ENCODE measurements around the gene UBASH3B.

UBASH3B gene

GRCh38 chr11:122784325-122784955, 128.9 kb downstream of the UBASH3B start:
- peak; percentile 86 for DNase-seq (ENCODE audit: low spot score)

GRCh38 chr11:122785031-122785541, 129.6 kb downstream of the UBASH3B start:
- no peak for DNase-seq (ENCODE audit: low spot score)

- no peak for DNase-seq (ENCODE audit: low spot score)
These were observed 131.4 kb downstream of the UBASH3B start for GRCh38 chr11:122786896-122787295.

DNA sequence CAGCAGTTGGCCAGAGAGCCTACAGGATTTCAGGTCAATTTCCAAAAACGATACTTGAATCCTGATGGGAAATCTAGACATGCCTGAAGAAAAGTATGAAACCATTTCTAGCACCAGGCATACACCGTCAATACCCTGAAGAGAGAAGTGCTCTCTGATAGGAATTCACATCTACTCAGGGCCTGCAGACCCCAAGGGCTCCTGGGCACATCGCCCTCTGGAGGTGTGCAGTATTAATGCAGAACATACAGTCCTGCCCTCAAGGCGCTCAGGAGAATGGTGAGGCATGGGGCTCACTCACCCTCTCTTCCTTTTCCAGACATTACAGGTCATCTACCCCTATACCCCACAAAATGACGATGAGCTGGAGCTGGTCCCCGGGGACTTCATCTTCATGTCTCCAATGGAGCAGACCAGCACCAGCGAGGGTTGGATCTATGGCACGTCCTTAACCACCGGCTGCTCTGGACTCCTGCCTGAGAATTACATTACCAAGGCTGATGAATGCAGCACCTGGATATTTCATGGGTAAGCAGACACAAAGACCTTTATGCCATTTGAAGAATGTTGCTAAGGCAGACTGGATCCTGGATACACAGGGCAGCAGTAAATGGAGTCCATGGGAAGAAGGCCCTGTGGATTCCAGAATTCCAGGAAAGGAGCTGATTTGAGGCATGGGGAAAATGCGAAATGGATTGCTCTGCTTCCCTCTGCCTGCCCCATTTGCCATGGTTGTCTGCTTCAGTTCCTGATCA, 133.4 kb downstream of the UBASH3B start:
- no peak for DNase-seq (ENCODE audit: low spot score)

DNA sequence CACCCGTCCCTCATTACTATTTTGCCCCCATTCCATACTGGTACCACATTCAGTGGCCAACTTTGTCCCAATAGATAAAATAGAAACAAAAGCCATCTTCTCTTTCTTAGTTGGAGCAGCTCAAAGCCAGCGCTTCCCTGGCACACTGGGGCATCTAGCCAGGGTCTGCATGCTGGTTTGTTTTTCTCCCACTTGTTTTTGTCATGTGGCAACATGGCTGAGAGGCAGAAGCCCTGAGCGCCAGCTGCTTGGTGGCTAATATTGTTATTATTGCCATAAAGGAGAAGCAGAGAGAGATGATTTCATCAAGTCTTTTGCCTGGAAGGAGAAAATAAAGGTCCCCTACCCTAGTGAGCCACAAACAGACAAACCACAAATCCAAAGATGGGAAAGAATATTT, 134.4 kb downstream of the UBASH3B start:
- DNase-seq (ENCODE audit: low spot score) = no peak

DNA sequence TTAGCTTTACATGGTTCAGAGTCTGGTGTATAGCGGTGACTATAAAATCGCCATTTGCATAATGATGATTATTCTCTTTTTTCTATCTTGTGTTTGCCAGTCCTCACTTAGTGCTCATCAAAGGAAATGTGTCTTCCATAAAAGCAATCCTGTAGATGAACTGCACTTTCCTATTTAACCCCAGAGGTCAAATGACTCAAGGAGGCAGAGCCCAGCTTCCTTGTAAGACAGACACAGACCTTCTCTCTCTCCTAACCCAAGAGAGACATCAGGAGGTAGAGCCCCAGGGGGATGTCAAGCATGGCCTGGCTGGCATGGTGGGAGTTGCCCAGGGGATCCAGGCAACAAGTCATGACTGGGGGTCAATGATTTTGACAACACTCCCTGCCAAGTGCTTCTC, 135.9 kb downstream of the UBASH3B start:
- no peak for DNase-seq (ENCODE audit: low spot score)

GRCh38 chr11:122791836-122792235, 136.3 kb downstream of the UBASH3B start:
- DNase-seq (ENCODE audit: low spot score) = peak; percentile 42

DNA sequence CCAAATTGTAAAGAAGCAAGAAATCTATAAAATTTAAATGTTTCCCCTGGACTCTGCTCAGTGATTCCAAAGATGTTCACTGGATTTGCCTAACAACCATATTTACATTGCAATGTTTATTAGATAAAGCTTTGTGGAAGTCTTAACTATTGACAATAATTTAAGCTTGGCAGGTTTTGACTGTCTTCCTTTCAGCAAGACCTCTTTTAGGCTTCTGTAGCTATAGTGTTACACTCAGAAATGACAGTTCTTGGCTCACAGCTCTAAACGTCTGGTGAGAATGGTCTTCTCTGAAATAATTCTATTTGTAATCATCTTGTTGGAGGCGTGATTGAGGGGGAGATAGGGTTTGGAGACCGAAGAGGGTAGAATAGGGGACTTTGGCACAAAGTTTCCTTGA, 138.0 kb downstream of the UBASH3B start:
- no peak for DNase-seq (ENCODE audit: low spot score)

DNA sequence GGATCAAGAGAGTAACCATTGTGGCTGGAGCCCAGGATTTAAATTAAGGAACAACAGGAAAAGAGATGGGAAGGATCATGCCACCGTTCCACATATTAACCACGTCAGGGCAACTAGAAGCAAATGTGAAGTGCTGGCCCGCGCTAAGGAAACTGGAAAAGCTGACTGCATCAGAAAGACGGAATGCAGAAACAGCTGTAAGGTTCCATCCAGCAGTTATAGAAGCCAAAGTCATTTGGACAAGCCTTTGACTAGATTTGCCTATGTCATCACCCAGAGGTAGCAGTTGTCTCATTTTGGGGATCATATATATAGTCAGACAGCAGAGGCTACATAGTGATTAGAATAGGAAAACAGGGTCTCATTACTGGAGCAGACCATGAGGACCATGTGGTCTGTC, 139.8 kb downstream of the UBASH3B start:
- no peak for DNase-seq (ENCODE audit: low spot score)

GRCh38 chr11:122796128-122796717, 140.7 kb downstream of the UBASH3B start:
- peak; percentile 36 for DNase-seq (ENCODE audit: low spot score)

- no peak for DNase-seq (ENCODE audit: low spot score)
These were observed 142.1 kb downstream of the UBASH3B start for GRCh38 chr11:122797651-122798050.

DNA sequence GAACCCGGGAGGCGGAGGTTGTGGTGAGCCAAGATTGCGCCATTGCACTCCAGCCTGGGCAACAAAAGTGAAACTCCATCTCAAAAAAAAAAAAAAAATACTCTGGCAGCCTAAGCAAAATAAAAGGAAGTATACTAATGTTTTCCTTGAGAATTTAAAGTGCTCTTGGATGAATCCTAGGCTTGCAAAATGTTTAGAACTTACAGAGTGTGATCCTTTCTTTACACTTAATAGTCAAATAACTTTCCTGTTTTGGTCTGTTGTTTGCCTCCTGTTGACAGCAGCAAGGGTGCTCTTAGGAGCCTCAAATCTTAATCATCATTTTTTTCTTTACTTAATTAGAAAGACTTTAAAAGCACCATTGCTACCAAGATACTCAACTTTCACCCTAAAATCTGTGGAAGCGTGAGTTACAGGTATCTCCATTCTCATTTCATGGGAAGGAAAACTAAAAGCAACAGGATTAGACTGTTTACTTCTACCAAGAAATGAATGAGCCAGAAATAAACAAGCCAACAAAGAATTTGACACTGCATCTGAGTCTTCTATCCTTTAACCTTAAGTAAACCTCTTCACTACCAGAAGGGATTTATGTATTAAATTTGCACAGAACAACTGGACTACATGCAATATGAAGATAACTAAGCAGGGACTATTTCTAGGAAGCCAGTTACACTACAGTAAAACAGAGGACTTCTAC, 144.0 kb downstream of the UBASH3B start:
- DNase-seq (ENCODE audit: low spot score) = no peak

- DNase-seq (ENCODE audit: low spot score) = no peak
These were observed 147.4 kb downstream of the UBASH3B start for GRCh38 chr11:122802876-122803275.

DNA sequence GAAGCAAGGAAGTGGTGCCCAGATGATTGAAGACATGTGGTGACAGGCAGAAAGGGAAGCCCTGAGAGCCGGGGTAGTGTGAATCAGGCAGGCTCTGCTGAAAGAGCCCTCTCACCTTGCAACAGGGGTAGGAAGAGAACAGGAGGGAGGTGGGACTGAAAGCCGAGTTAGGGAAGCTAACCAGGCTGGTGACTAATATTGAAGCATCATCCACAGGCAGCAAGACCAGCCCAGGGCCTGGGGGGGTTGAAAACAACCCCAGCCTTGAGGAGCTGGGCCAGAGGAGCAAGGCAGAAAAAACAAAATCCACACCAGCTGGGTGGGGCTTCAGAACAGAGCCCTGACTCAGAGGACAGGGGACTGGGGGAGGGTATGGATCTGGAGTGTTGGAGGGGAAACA, 147.8 kb downstream of the UBASH3B start:
- peak; percentile 63 for DNase-seq (ENCODE audit: low spot score)

DNA sequence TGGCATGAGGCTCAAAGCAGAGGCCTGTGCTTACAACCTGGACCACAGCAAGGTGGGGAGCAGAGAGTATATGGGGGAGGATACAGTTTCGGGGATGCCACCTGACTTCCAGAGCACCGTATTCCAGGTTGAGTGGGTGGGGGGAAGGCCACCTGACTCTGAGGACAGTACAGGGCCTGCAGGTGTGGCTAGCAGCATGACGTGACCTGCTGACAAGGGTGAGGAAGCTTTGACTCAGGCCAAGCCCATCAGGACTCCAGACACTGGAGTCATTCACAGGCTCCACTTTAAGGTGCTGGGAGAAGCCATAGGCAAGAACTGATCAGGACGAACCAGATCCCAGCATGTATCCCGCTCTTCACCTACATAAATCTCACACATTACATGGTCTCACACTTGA, 148.2 kb downstream of the UBASH3B start:
- DNase-seq (ENCODE audit: low spot score) = no peak

- no peak for DNase-seq (ENCODE audit: low spot score)
These were observed 148.6 kb downstream of the UBASH3B start for GRCh38 chr11:122804161-122804560.

DNA sequence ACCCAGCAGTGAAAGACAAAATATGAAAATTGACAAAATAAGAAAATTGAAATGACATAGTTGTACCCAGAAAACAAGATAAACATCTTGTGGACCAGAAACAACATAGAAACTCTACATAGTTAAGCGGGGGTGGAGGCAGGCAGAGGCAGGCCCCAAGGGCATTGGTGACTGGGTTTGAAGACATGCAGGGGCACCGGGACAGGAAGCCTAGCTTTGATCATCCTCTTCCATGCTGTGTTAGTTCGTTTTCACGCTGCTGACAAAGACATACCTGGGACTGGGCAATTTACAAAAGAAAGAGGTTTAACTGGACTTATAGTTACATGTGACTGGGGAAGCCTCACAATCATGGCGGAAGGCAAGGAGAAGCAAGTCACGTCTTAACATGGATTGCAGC, 149.3 kb downstream of the UBASH3B start:
- DNase-seq (ENCODE audit: low spot score) = no peak

GRCh38 chr11:122807731-122808477, 152.4 kb downstream of the UBASH3B start:
- no peak for DNase-seq (ENCODE audit: low spot score)

DNA sequence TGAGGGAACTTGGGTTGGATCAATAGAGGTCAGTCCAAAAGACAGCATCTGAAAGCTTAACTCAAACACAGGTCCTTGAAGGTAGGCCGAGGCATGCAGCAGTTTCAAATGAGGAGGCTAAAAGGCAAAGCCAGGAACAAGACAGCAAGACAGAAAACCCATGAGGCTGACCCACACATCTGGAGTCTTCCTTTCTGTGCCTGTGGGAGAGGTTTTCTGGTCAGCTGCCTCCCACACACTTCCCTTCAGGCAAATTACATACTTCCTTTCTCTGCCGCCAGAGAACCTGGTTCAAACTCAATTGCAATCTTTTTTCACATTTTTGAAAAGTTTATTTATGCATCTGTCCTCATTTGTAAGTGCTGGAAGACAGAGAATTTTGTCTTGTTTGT, 153.0 kb downstream of the UBASH3B start:
- DNase-seq (ENCODE audit: low spot score) = peak; percentile 15

DNA sequence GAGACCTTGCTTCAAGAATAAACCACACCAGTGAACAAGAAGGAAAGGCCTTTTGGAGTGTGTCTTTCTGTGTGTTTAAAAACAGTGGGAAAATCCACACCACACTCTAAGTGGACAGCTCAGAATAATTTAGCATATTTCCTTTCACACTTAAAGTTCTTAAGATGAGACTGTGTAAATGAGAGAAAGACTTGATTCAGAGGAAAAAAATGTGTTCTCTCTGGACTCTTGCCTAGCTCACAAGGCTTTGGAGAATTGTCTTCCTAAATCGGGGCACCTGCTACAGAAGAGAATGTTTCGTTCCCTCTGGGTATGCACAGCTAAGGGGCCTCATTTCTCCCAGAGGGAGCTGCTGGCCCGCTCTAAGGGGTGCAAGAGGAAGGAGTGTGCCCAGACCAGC, 154.3 kb downstream of the UBASH3B start:
- no peak for DNase-seq (ENCODE audit: low spot score)

- no peak for DNase-seq (ENCODE audit: low spot score)
These were observed 156.2 kb downstream of the UBASH3B start for GRCh38 chr11:122811721-122812120.

DNA sequence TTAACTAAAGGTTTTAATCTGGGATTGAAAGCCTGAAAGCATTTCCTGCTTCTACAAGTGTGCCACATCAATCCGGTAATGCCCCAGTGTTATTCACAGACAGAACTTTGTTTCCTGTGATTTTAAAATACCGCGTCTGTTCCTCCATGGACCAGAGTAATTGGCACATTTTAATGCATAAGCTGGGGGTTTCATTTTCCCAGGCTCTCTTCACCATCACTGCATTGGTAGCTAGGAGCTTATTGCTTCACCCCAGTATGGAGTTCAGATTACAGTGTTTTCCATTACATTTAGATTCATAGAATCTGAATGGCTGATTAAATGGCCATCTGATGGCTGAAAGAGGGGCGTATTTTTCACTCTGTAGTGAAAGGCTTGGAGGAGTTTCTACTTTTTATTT, 157.1 kb downstream of the UBASH3B start:
- DNase-seq (ENCODE audit: low spot score) = no peak
